Duodenal mucosa (tissue), 2 donors: ENCODE measurements around the gene CCDC158.

Source experiments
- H3K27ac ChIP-seq: one replicate; pipeline ENCODE4 v1.7.0; 2013; ENCODE audit warnings: low read depth, low read length
- H3K27me3 ChIP-seq, 2 donors: one replicate each; pipeline ENCODE4 v1.7.0; 2013; ENCODE audit warnings: low read length in 2 of 2, control low read depth in 1 of 2; ENCODE audit not compliant: insufficient read depth in 2 of 2, control insufficient read depth in 1 of 2
- H3K36me3 ChIP-seq, 2 donors: one replicate each; pipeline ENCODE4 v1.7.0; 2013; ENCODE audit warnings: low read length in 2 of 2, control low read depth in 1 of 2; ENCODE audit not compliant: insufficient read depth in 2 of 2, control insufficient read depth in 1 of 2
- H3K4me1 ChIP-seq, 2 donors: one replicate each; pipeline ENCODE4 v1.7.0; 2013; ENCODE audit warnings: low read length in 2 of 2, control low read depth in 1 of 2; ENCODE audit not compliant: insufficient read depth in 2 of 2, control insufficient read depth in 1 of 2
- H3K4me3 ChIP-seq, 2 donors: one replicate each; pipeline ENCODE4 v1.7.0; 2013; ENCODE audit warnings: low read length in 2 of 2, low read depth in 1 of 2
- H3K9ac ChIP-seq, 2 donors: one replicate each; pipeline ENCODE4 v1.7.0; 2013; ENCODE audit warnings: low read length in 2 of 2, low read depth in 1 of 2
- H3K9me3 ChIP-seq, 2 donors: one replicate each; pipeline ENCODE4 v1.7.0; 2013; ENCODE audit warnings: low read length in 2 of 2, control low read depth in 1 of 2; ENCODE audit not compliant: control insufficient read depth in 1 of 2

Gene CCDC158

DNA sequence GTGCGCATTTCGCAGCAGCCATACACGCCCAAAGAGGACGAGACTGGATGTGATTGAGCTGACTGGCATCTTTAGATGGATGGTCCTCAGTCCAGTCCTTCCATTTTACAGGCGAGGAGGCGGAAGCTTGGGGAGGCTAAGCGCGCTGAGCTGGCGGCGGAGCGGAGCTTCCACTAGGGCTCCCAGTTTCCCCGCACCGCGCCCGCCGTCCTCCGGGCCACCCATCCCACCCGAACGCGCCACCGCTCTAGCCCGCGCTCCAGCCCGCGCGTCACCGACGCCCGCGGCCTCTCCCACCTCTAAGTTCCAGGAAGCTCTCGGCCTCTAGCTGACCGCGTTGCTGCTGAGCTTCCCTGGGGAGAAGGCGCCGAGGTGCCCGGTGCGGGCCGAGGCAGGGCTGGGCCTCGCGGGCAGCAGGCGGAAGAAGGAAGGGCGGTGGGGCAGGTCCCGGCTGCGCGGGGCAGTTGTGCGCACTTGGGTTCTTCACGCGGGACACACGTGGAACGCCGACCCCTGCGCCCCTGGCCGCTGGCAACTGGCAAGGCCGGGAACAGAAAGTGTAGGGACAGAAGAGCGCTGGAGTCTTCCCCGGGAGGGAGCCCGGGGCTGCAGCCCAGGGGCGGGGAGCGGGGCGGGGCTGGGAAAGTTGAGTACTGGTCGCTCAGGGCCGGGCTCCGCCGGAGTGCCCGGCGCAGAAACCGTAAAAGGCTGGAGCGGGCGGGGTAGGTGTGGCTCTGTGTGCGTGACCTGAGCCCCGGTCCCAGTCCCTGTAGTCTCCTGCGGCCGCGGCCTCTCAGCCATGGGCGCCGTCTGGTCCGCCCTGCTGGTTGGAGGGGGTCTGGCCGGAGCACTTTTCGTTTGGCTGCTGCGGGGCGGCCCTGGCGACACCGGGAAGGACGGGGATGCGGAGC is 114.7 kb downstream of the CCDC158 start, which contains the start of gene STBD1:
Gene STBD1 (plus strand): TSS at position 763 of the 911 bp plus-strand sequence. CDS start 37 bp downstream, at position 800.
- H3K36me3 ChIP-seq = peaks cover 0 to 3% of the 10 kb centered on the region in 2 donors
- peak within 1 kb of the TSS; percentile 65 for H3K27ac ChIP-seq
- H3K9ac ChIP-seq = peak within 1 kb of the TSS; percentile 67 to 79
- no peaks in the 10 kb centered on the region for H3K27me3 ChIP-seq
- H3K9me3 ChIP-seq = no peaks in the 10 kb centered on the region
- H3K4me1 ChIP-seq = peaks cover 29 to 45% of the 10 kb centered on the region in 2 donors
- peak within 1 kb of the TSS; percentile 84 to 89 for H3K4me3 ChIP-seq

GRCh38 chr4:76305033-76305687 is 115.8 kb downstream of the CCDC158 start:
- Histone ChIP-seq H3K36me3 (peaks cover 0 to 3% of the 10 kb centered on the region in 2 donors), H3K4me1 (peaks cover 29 to 49% of the 10 kb centered on the region in 2 donors), H3K27me3 (no peaks in the 10 kb centered on the region), H3K9me3 (no peaks in the 10 kb centered on the region), H3K27ac (no peak overlapping the region), H3K9ac (peak overlapping the region in 1 of 2 donors; percentile 79), H3K4me3 (peak overlapping the region; percentile 84 to 89)

DNA sequence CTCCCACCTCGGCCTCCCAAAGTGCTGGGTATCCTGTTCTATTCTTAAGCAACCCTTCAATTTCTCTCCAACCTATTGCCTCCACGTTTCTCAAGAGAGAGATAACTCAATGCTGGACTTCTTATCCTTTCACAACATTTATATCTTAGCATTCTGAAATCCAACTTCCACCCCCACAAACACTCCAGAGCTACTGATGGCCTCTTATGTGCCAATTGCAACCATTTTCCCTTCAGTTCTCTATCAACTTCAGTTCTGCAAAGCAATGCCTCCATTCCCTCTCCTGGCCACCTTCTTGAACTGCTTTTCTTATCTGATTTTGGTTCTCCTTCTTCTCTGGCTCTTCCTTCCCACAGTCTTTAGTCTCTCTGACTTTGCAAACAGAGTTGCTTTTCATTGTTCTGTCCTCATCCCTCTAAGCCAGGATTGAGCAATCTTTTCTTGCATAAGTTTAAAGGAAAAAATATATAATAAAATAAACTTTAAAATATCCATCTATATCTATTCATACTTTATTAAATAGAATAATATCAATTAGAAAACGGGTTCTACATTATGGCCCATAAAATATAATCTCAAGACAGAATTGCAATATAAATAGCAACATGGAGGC is 118.0 kb downstream of the CCDC158 start:
- Histone ChIP-seq H3K27ac (no peak overlapping the region), H3K9ac (no peak overlapping the region), H3K36me3 (no peaks in the 10 kb centered on the region), H3K9me3 (peaks cover 0 to 2% of the 10 kb centered on the region in 2 donors), H3K4me3 (no peak overlapping the region), H3K27me3 (no peaks in the 10 kb centered on the region), H3K4me1 (peaks cover 22 to 31% of the 10 kb centered on the region in 2 donors)

- Histone ChIP-seq H3K9ac (no peak overlapping the region), H3K9me3 (peaks cover 0 to 2% of the 10 kb centered on the region in 2 donors), H3K36me3 (no peaks in the 10 kb centered on the region), H3K4me3 (no peak overlapping the region), H3K27me3 (no peaks in the 10 kb centered on the region), H3K4me1 (peaks cover 15 to 23% of the 10 kb centered on the region in 2 donors), H3K27ac (no peak overlapping the region)
Observed at GRCh38 chr4:76301775-76302162, 119.2 kb downstream of the CCDC158 start.

GRCh38 chr4:76301068-76301774 is 119.7 kb downstream of the CCDC158 start:
- no peak overlapping the region for H3K27ac ChIP-seq
- no peaks in the 10 kb centered on the region for H3K36me3 ChIP-seq
- H3K9ac ChIP-seq = no peak overlapping the region
- peaks cover 0 to 2% of the 10 kb centered on the region in 2 donors for H3K9me3 ChIP-seq
- no peaks in the 10 kb centered on the region for H3K27me3 ChIP-seq
- peaks cover 15 to 23% of the 10 kb centered on the region in 2 donors for H3K4me1 ChIP-seq
- H3K4me3 ChIP-seq = no peak overlapping the region

DNA sequence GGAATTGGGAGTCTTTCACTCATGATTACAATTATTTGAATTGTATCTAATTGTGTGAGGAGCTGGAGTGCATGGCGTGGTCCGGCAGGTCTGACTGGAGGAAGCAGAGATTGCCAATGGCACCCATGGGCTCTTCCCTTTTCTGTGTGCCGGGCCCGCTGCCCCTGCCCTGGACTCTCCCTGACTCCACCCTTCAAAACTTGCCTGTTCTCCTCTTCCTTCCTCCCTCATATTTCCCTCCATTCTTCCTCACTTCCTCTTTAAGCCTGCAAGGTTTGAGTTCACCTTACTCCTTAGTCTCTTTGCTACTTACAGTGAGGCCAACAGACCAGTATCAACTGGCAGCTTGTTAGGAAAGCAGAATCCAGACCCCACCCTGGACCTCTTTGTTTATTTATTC is 120.9 kb downstream of the CCDC158 start:
- Histone ChIP-seq H3K27me3 (no peaks in the 10 kb centered on the region), H3K27ac (no peak overlapping the region), H3K36me3 (no peaks in the 10 kb centered on the region), H3K4me3 (no peak overlapping the region), H3K9ac (no peak overlapping the region), H3K9me3 (peaks cover 0 to 2% of the 10 kb centered on the region in 2 donors), H3K4me1 (peaks cover 6 to 17% of the 10 kb centered on the region in 2 donors)

DNA sequence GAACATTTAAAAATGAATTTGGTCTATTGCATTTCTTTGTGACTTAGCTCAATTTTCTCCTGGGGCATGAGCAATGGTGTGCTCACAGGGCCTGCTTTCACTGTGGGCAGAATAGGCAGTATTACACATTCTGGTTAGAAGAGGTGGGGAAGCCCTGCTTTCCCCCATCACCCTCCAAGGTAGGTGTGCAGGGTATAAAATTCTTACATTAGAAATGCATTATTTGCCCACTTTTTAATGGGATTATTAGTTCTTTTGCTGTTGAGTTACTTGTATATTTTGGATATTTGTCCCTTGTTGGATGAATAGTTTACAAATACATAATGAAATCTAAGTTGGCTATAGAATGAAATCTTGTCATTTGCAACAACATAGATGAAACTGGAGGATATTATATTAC is 122.7 kb downstream of the CCDC158 start:
- Histone ChIP-seq H3K27ac (no peak overlapping the region), H3K4me3 (no peak overlapping the region), H3K9ac (no peak overlapping the region), H3K36me3 (no peaks in the 10 kb centered on the region), H3K9me3 (peaks cover 0 to 2% of the 10 kb centered on the region in 2 donors), H3K4me1 (peaks cover 6 to 16% of the 10 kb centered on the region in 2 donors), H3K27me3 (no peaks in the 10 kb centered on the region)

DNA sequence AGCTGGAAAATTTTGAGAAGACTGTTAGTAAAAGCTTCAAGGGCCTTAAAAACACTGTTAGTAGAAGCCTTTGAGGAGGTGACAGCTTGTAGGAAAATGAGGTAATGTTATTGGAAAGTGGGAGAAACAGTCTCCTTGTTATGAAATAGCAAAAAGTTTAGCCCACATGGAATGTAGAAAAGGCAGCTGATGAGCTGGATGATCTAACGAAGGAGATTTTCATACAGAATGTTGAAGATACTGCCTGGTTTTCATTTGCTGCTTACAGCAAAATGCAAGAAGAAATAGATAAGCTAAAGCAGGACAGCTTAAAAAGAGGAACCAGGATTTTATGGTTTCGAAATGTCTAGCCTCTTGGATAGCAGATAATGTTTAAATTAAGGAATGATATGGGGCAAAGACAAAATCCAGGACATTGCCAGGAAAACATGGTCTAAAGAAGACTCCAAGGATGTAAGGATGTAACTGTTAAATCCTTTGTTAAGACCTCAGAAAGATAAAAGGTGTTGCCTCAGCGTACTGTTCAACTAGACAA is 124.6 kb downstream of the CCDC158 start:
- H3K27ac ChIP-seq = no peak overlapping the region
- H3K36me3 ChIP-seq = no peaks in the 10 kb centered on the region
- peaks cover 0 to 2% of the 10 kb centered on the region in 2 donors for H3K9me3 ChIP-seq
- no peaks in the 10 kb centered on the region for H3K27me3 ChIP-seq
- H3K9ac ChIP-seq = no peak overlapping the region
- H3K4me3 ChIP-seq = no peak overlapping the region
- H3K4me1 ChIP-seq = peaks cover 0 to 5% of the 10 kb centered on the region in 2 donors

GRCh38 chr4:76293772-76294171 is 127.2 kb downstream of the CCDC158 start:
- Histone ChIP-seq H3K9me3 (peaks cover 0 to 2% of the 10 kb centered on the region in 2 donors), H3K27me3 (no peaks in the 10 kb centered on the region), H3K4me3 (no peak overlapping the region), H3K4me1 (no peaks in the 10 kb centered on the region), H3K36me3 (no peaks in the 10 kb centered on the region), H3K27ac (no peak overlapping the region), H3K9ac (no peak overlapping the region)
